K562 (cell line): ENCODE results near the gene PHYH. TPM values are rescaled to one million over a fixed set of nuclear protein-coding genes. Genes with fewer than 3 reads are reported as not detected.

Experiments used
- ATAC-seq: fragments of 200-7000 bp; cut with Tn5 transposase; 3 replicates; pipeline ENCODE4 v1.9.1; 2020; ENCODE audit warnings: moderate library complexity
- BruUV-seq: library from RNA; stranded (reverse); fragments of 400-500 nt; replicated peaks from 2 replicates; lab custom pipeline; 2021; lab: Mats Ljungman, UMichigan
- CTCF ChIA-PET: fragments of 300-600 bp; formaldehyde crosslinking; extraction: SDS; loops from one replicate; lab custom pipeline; 2021; ENCODE audit warnings: low intra/inter-chr PET ratio; lab: Yijun Ruan, JAX
- POLR2A ChIA-PET: fragments of 300-600, 350-650 bp; sonication (Branson Sonifier 250); formaldehyde crosslinking; extraction: SDS; loops from one replicate; lab custom pipeline; 2021; ENCODE audit warnings: antibody characterized with exemption, inconsistent platforms; lab: Yijun Ruan, JAX
- DNase-seq, 4 experiments: peaks; one replicate each; pipeline versions ENCODE4 v3.0.0 to v3.0.0-alpha.2; 2011 to 2018; ENCODE audit warnings: low spot score in 3 of 4, mixed read lengths in 3 of 4; ENCODE audit errors: extremely low read depth in 1 of 4
- FAIRE-seq: peaks from 2 replicates; lab custom pipeline; 2011; peaks lifted over from hg19 to GRCh38; lab: Jason Lieb, UNC
- H2AFZ ChIP-seq: 2 replicates; pipeline ENCODE4 v1.6.0; 2011; ENCODE audit warnings: low read depth, low read length, control low read depth, inconsistent platforms
- H3K27ac ChIP-seq: fragments of 200-600 bp; 3 replicates; pipeline ENCODE4 v1.8.0; 2011; ENCODE audit warnings: low read depth, mild to moderate bottlenecking, control low read depth, inconsistent platforms, low read length, moderate library complexity, mixed read lengths; ENCODE audit errors: extremely low read depth
- H3K27me3 ChIP-seq, 2 experiments: fragments of 300-600 bp in 1 of 2; 2 replicates in 1 of 2; 3 replicates in 1 of 2; pipeline versions ENCODE4 v1.6.0 to v1.8.0; 2011; ENCODE audit warnings: inconsistent platforms in 2 of 2, low read length in 2 of 2, mild to moderate bottlenecking in 1 of 2, mixed read lengths in 1 of 2, moderate library complexity in 1 of 2; ENCODE audit not compliant: control insufficient read depth in 2 of 2, insufficient read depth in 2 of 2
- H3K36me3 ChIP-seq: fragments of 300-600 bp; 3 replicates; pipeline ENCODE4 v1.8.0; 2011; ENCODE audit warnings: mild to moderate bottlenecking, low read length, inconsistent platforms; ENCODE audit not compliant: control insufficient read depth, insufficient read depth
- H3K4me1 ChIP-seq, 2 experiments: fragments of 200-600 bp in 1 of 2; replicated peaks in 1 of 2; 2 replicates in 1 of 2; 3 replicates in 1 of 2; pipeline versions ENCODE4 v1.5.1 to v1.8.0; 2011; ENCODE audit warnings: inconsistent platforms in 2 of 2, low read length in 2 of 2, mild to moderate bottlenecking in 1 of 2, mixed read lengths in 1 of 2, moderate library complexity in 1 of 2; ENCODE audit not compliant: control insufficient read depth in 2 of 2, insufficient read depth in 2 of 2
- H3K4me2 ChIP-seq: 2 replicates; pipeline ENCODE4 v1.6.1; 2011; ENCODE audit warnings: low read length, control low read depth, inconsistent platforms, mixed read lengths; ENCODE audit not compliant: insufficient read depth
- H3K4me3 ChIP-seq: fragments of 200-600 bp; sonication (generic), shearing (Covaris generic); 2 replicates; pipeline ENCODE4 v1.5.1; 2016; ENCODE audit warnings: control low read depth, inconsistent platforms
- H3K79me2 ChIP-seq: fragments of 200-600 bp; 3 replicates; pipeline ENCODE4 v1.8.0; 2011; ENCODE audit warnings: low read length, inconsistent platforms; ENCODE audit not compliant: control insufficient read depth, insufficient read depth
- H3K9ac ChIP-seq, 2 experiments: 2 replicates each; pipeline versions ENCODE4 v1.6.0 to v1.6.1; 2011; ENCODE audit warnings: low read depth in 2 of 2, low read length in 2 of 2, control low read depth in 1 of 2, inconsistent platforms in 1 of 2, mild to moderate bottlenecking in 1 of 2, mixed read lengths in 1 of 2; ENCODE audit not compliant: insufficient read depth in 1 of 2
- H3K9me1 ChIP-seq: one replicate; pipeline ENCODE4 v1.6.0; 2011; ENCODE audit warnings: inconsistent platforms, mild to moderate bottlenecking, low read length, moderate library complexity; ENCODE audit not compliant: control insufficient read depth, insufficient read depth
- H3K9me3 ChIP-seq: replicated peaks from 2 replicates; pipeline ENCODE4 v1.5.1; 2011; ENCODE audit warnings: low read depth, low read length, inconsistent platforms; ENCODE audit not compliant: control insufficient read depth, insufficient read depth
- H4K20me1 ChIP-seq: replicated peaks from 2 replicates; pipeline ENCODE4 v1.6.1; 2011; ENCODE audit warnings: low read length, inconsistent platforms, mixed read lengths; ENCODE audit not compliant: control insufficient read depth, insufficient read depth
- ATF6 ChIP-seq: sonication (generic); formaldehyde crosslinking; IDR thresholded peaks from 2 replicates; pipeline ENCODE4 v1.4.0; 2020; ENCODE audit warnings: mild to moderate bottlenecking, missing genetic modification reagents
- CSDE1 ChIP-seq, 2 experiments: fragments of 450-650 bp; IDR thresholded peaks; 2 replicates each; pipeline ENCODE4 v1.6.1; 2016; ENCODE audit warnings: mild to moderate bottlenecking in 1 of 2
- DMBX1 ChIP-seq: fragments of 250-450 bp; sonication (Bioruptor Pico); IDR thresholded peaks from 2 replicates; pipeline ENCODE4 v1.8.0; 2022; ENCODE audit warnings: inconsistent platforms, mild to moderate bottlenecking, moderate library complexity, borderline replicate concordance
- EP300 ChIP-seq: IDR thresholded peaks from 2 replicates; pipeline ENCODE4 v1.6.1; 2012; ENCODE audit warnings: low read length, improper control_type of control experiment
- HDAC1 ChIP-seq, 2 experiments: fragments of 450-650 bp; IDR thresholded peaks; 2 replicates each; pipeline ENCODE4 v1.6.1; 2016 to 2017; ENCODE audit warnings: inconsistent platforms in 1 of 2, mild to moderate bottlenecking in 1 of 2, moderate library complexity in 1 of 2
- L3MBTL2 ChIP-seq: fragments of 450-650 bp; IDR thresholded peaks from 2 replicates; pipeline ENCODE4 v1.6.1; 2016; ENCODE audit warnings: mild to moderate bottlenecking, moderate library complexity
- MEF2D ChIP-seq: conservative IDR thresholded peaks from 2 replicates; pipeline ENCODE4 v1.6.1; 2016; ENCODE audit warnings: low read depth, missing genetic modification characterization, missing compliant biosample characterization
- SUPT5H ChIP-seq: fragments of 450-650 bp; IDR thresholded peaks from 2 replicates; pipeline ENCODE4 v1.6.1; 2016
- TCF7 ChIP-seq: sonication (generic); IDR thresholded peaks from 2 replicates; pipeline ENCODE4 v1.6.1; 2016; ENCODE audit warnings: antibody characterized with exemption, borderline replicate concordance
- ZNF134 ChIP-seq: fragments of 250-450 bp; sonication (Bioruptor Pico); conservative IDR thresholded peaks from 2 replicates; pipeline ENCODE4 v1.4.0; 2020
- ZNF140 ChIP-seq: fragments of 250-450 bp; sonication (Bioruptor Pico); IDR thresholded peaks from 2 replicates; pipeline ENCODE4 v1.8.0; 2021; ENCODE audit warnings: moderate library complexity, mild to moderate bottlenecking, inconsistent platforms
- ZNF518B ChIP-seq: fragments of 250-450 bp; sonication (Bioruptor Pico); IDR thresholded peaks from 2 replicates; pipeline ENCODE4 v1.5.0; 2021; ENCODE audit warnings: mild to moderate bottlenecking, moderate library complexity
- ZNF699 ChIP-seq: fragments of 250-450 bp; sonication (Bioruptor Pico); IDR thresholded peaks from 2 replicates; pipeline ENCODE4 v1.8.0; 2021; ENCODE audit warnings: mild to moderate bottlenecking, moderate library complexity; ENCODE audit not compliant: insufficient replicate concordance
- WGBS: fragments of 100-300 bp; shearing (Covaris generic); methylation state at CpG from one replicate; pipeline ENCODE4 v1.1.6; 2016; ENCODE audit warnings: low coverage, mixed read lengths; ENCODE audit not compliant: insufficient coverage; ENCODE audit errors: missing lambda C conversion rate; 5-methylcytosine and 5-hydroxymethylcytosine counted together
- in situ Hi-C: fragments of 300-500 bp; cut with MboI; formaldehyde crosslinking; loops from 4 replicates; pipeline ENCODE4 v1.15.0; 2018; ENCODE audit warnings: inconsistent platforms, mixed read lengths
- intact Hi-C: fragments of 100-400 bp; cut with micrococcal nuclease; formaldehyde crosslinking; loops from 2 replicates; pipeline ENCODE4 v1.14.2; 2022
- polyA plus RNA-seq, 8 experiments: library from polyadenylated mRNA; depleted of rRNA in 4 of 8; stranded (reverse) in 5 of 8; unstranded in 3 of 8; fragments of >200 nt; fragmentation: Nextera tagmentation in 2 of 8; fragmentation: Illumina TruSeq in 1 of 8; extraction: Ambion mirVana in 2 of 8; extraction: Trizol in 1 of 8; gene quantifications; 2 replicates each; pipeline versions ENCODE4 v1.2.1 to v1.2.3, GENCODE V29; 2011 to 2014; ENCODE audit warnings: inconsistent platforms in 1 of 8, missing spikeins in 1 of 8
- total RNA-seq, 7 experiments: library from RNA; depleted of rRNA in 6 of 7; stranded (reverse); fragments of >200 nt in 6 of 7; fragmentation: Illumina TruSeq in 2 of 7; extraction: Trizol in 2 of 7; gene quantifications; 2 replicates each; pipeline versions ENCODE4 v1.2.1 to v1.2.3, GENCODE V29; 2011 to 2021; ENCODE audit warnings: low replicate concordance in 1 of 7

The PHYH gene
- total and polyA plus RNA-seq, 9 of the 15 experiments (the other 6 are each of a cell fraction or from before 2014, with no cell fraction given), result 3.8 to 6.9 (median 5.7) TPM

GRCh38 chr10:13338390-13339110, 38.7 kb upstream of the PHYH start:
- ATAC-seq (no peak), DNase-seq (no peak), FAIRE-seq (no peak)
- Histone ChIP-seq H3K79me2 (peaks cover 7% of the 10 kb centered on the region; the same call in 1 of the 3 replicates), H3K4me1 (no peaks in the 10 kb centered on the region), H3K4me2 (no peak overlapping the region), H3K4me3 (no peak overlapping the region), H4K20me1 (0 out of 2 replicates have a peak, but pooled peaks cover 5% of the 10 kb centered on the region), H3K9ac (no peak overlapping the region), H3K9me1 (no peaks in the 10 kb centered on the region), H3K27me3 (no peaks in the 10 kb centered on the region), H2AFZ (no peak overlapping the region), H3K9me3 (no peaks in the 10 kb centered on the region), H3K36me3 (peaks cover 61% of the 10 kb centered on the region; the same call in 2 of the 3 replicates), H3K27ac (no peak overlapping the region)
- TF ChIP-seq ZNF699 (CRISPR knock-in tag) (no peak), EP300 (no peak), HDAC1 (IDR thresholded peaks at IDR 0.05) (no peak), DMBX1 (CRISPR knock-in tag) (no peak), SUPT5H (no peak), MEF2D (tag) (no peak), TCF7 (no peak), ZNF140 (no peak), ZNF518B (CRISPR knock-in tag) (no peak), ZNF134 (CRISPR knock-in tag) (no peak), CSDE1 (IDR thresholded peaks at IDR 0.05) (no peak), L3MBTL2 (no peak), ATF6 (CRISPR knock-in tag) (no peak)
- ChIA-PET POLR2A (interaction anchor here (0.6 kb wide), 1 partner anchor 36 kb away, joined by 3 read pairs; no protein-coding TSS in a partner anchor), CTCF (no interaction called here)
- no TSS peak for BruUV-seq
- WGBS, result 85% methylated on average over 10 of the region's 10 CpGs
- in situ Hi-C loops, result no loop called here
- intact Hi-C loops, result no loop called here
